Cardiac septum (tissue), 1 donor: ENCODE data around the gene CENPF. TPM values are rescaled to one million over a fixed set of nuclear protein-coding genes. Genes with fewer than 3 reads are reported as not detected.

Experiments used
- DNase-seq: peaks from one replicate; pipeline ENCODE4 v3.0.0-alpha.2; 2020; ENCODE audit warnings: low spot score
- intact Hi-C: fragments of 100-400 bp; cut with DNase I; formaldehyde crosslinking; loops from one replicate; pipeline ENCODE4 v1.14.0; 2022
- total RNA-seq: library from RNA; stranded (reverse); fragmentation: NEBNext Ultra II Directional; extraction: Animal tissue kit (Norgen Biotek cat#: 25700); gene quantifications from one replicate; pipeline ENCODE4 v1.2.1, GENCODE V29; 2021
- donor health status: DM: no; HTN: no; CAD: no.

Gene CENPF
- total RNA-seq, 1 donor from 2014 or later = 0.67 TPM

- DNase-seq = no peak
- intact Hi-C loops = no loop called here
Measured at GRCh38 chr1:214677945-214678344, 75.0 kb downstream of the CENPF start.

- intact Hi-C loops = no loop called here
- no peak for DNase-seq
Measured at GRCh38 chr1:214678386-214678785, 75.4 kb downstream of the CENPF start.

GRCh38 chr1:214683621-214684020 lies 80.6 kb downstream of the CENPF start:
- no peak for DNase-seq
- intact Hi-C loops = no loop called here

GRCh38 chr1:214685906-214686305 lies 82.9 kb downstream of the CENPF start:
- intact Hi-C loops = no loop called here
- DNase-seq = no peak

- DNase-seq = no peak
- intact Hi-C loops = no loop called here
Measured at GRCh38 chr1:214686497-214686896, 83.5 kb downstream of the CENPF start.

GRCh38 chr1:214688891-214689290 lies 85.9 kb downstream of the CENPF start:
- DNase-seq = no peak
- intact Hi-C loops = no loop called here

- intact Hi-C loops = no loop called here
- no peak for DNase-seq
Measured at GRCh38 chr1:214694769-214695168, 91.8 kb downstream of the CENPF start.

- intact Hi-C loops = no loop called here
- DNase-seq = no peak
Measured at GRCh38 chr1:214698559-214698958, 95.6 kb downstream of the CENPF start.

GRCh38 chr1:214700437-214700836 lies 97.4 kb downstream of the CENPF start:
- DNase-seq = no peak
- intact Hi-C loops = no loop called here

GRCh38 chr1:214702556-214702955 lies 99.6 kb downstream of the CENPF start:
- intact Hi-C loops = no loop called here
- DNase-seq = no peak

GRCh38 chr1:214707306-214708087 lies 104.5 kb downstream of the CENPF start:
- no peak for DNase-seq
- intact Hi-C loops = no loop called here

- intact Hi-C loops = no loop called here
- DNase-seq = no peak
Measured at GRCh38 chr1:214708321-214708955, 105.4 kb downstream of the CENPF start.

GRCh38 chr1:214709241-214709640 lies 106.2 kb downstream of the CENPF start:
- intact Hi-C loops = no loop called here
- DNase-seq = no peak

- intact Hi-C loops = no loop called here
- DNase-seq = no peak
Measured at GRCh38 chr1:214712737-214713136, 109.7 kb downstream of the CENPF start.

Other genes starting within 250 kb of the CENPF start
- 67.7 TPM for gene PTPN14, start 51.6 kb upstream of the CENPF start, total RNA-seq